Spinal cord (tissue), 10 donors: ENCODE data around the gene SBSN. TPM values are rescaled to one million over a fixed set of nuclear protein-coding genes. Genes with fewer than 3 reads are reported as not detected.
A peak's percentile ranks its signal among the peaks of the same experiment; 100 is the strongest.
"Not testable (repeated sequence)": the region's sequence is repeated elsewhere in the genome, so short reads cannot be mapped to it uniquely, and the experiment has no call there.

Experiments used
- DNase-seq, 6 donors: peaks; one replicate each; pipeline versions ENCODE4 v3.0.0 to v3.0.0-alpha.2; 2013 to 2015; ENCODE audit warnings: low spot score in 6 of 6, low read depth in 4 of 6
- H3K27ac ChIP-seq: one replicate; pipeline ENCODE4 v1.5.1; 2013; ENCODE audit warnings: low read depth, low read length, control low read depth
- H3K27me3 ChIP-seq: one replicate; pipeline ENCODE4 v1.6.1; 2013; ENCODE audit warnings: low read length; ENCODE audit not compliant: control insufficient read depth, insufficient read depth
- H3K36me3 ChIP-seq: one replicate; pipeline ENCODE4 v1.6.1; 2013; ENCODE audit warnings: low read length; ENCODE audit not compliant: control insufficient read depth, insufficient read depth
- H3K4me1 ChIP-seq: one replicate; pipeline ENCODE4 v1.6.1; 2013; ENCODE audit warnings: low read length; ENCODE audit not compliant: control insufficient read depth, insufficient read depth
- H3K4me3 ChIP-seq: one replicate; pipeline ENCODE4 v1.5.1; 2013; ENCODE audit warnings: low read depth, low read length, control low read depth
- H3K9me3 ChIP-seq: one replicate; pipeline ENCODE4 v1.6.1; 2013; ENCODE audit warnings: low read length; ENCODE audit not compliant: control insufficient read depth, insufficient read depth
- WGBS: methylation state at CpG from one replicate; pipeline ENCODE4 v1.1.5; 2013; ENCODE audit warnings: missing lambda C conversion rate; ENCODE audit not compliant: insufficient coverage; 5-methylcytosine and 5-hydroxymethylcytosine counted together
- polyA plus RNA-seq, 2 donors: library from polyadenylated mRNA; unstranded; fragments of 120-200 nt; gene quantifications; one replicate each; pipeline ENCODE4 v1.2.1, GENCODE V29; 2013; ENCODE audit not compliant: insufficient read length in 2 of 2
- total RNA-seq, 2 donors: library from RNA; depleted of rRNA in 1 of 2; stranded (reverse); fragments of 120-200 nt in 1 of 2; fragments of >200 nt in 1 of 2; gene quantifications; one replicate each; pipeline versions ENCODE4 v1.2.3 to v1.2.4, GENCODE V29; 2013 to 2014
- donor health status: healthy.

Gene SBSN
- total and polyA plus RNA-seq, 4 donors = 0.06 to 0.50 (median 0.17) TPM; not detected in 1

GRCh38 chr19:35484252-35485036, 43.7 kb downstream of the SBSN start:
- no peak overlapping the region for H3K27ac ChIP-seq
- H3K36me3 ChIP-seq = no peaks in the 10 kb centered on the region
- DNase-seq = no peak
- H3K4me1 ChIP-seq = no peaks in the 10 kb centered on the region
- H3K27me3 ChIP-seq = no peaks in the 10 kb centered on the region
- H3K9me3 ChIP-seq = no peaks in the 10 kb centered on the region
- WGBS = 54% methylated on average over 6 of the region's 7 CpGs
- H3K4me3 ChIP-seq = no peak overlapping the region

DNA sequence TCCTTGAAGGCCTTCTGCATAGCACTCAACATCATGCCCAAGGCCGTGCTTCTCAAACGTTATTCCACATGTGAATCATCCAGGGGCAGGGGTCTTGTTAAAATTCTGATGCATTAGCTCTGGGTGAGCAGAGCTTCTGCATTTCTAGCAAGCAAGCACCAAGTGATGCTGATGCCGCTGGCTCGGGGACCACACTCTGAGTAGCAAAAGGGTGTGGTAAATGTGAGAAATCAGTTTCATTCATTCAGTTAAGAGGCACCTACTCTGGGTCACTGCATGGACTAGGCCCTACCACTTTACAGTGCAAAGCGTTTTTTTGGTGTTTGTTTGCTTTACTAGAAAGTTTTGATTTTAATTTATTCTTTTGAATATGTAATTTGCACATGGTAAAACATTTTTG, 45.0 kb downstream of the SBSN start:
- 40% methylated on average over 1 of the region's 5 CpGs for WGBS
- Histone ChIP-seq H3K4me1 (no peaks in the 10 kb centered on the region), H3K36me3 (no peaks in the 10 kb centered on the region)

GRCh38 chr19:35478794-35479677, 49.1 kb downstream of the SBSN start:
- H3K4me1 ChIP-seq = no peaks in the 10 kb centered on the region
- peak in 2 of 6 donors; percentile 60 to 93 for DNase-seq
- no peak overlapping the region for H3K27ac ChIP-seq
- no peaks in the 10 kb centered on the region for H3K9me3 ChIP-seq
- no peaks in the 10 kb centered on the region for H3K27me3 ChIP-seq
- H3K36me3 ChIP-seq = no peaks in the 10 kb centered on the region
- 65% methylated on average over 8 of the region's 21 CpGs for WGBS
- no peak overlapping the region for H3K4me3 ChIP-seq

More for the DNA sequence above, 45.0 kb downstream of the SBSN start:
- no peaks in the 10 kb centered on the region for H3K9me3 ChIP-seq
- H3K27me3 ChIP-seq = no peaks in the 10 kb centered on the region
- no peak overlapping the region for H3K4me3 ChIP-seq
- DNase-seq = no peak
- no peak overlapping the region for H3K27ac ChIP-seq

- H3K4me3 ChIP-seq = no peak overlapping the region
- no peak overlapping the region for H3K27ac ChIP-seq
- no peak for DNase-seq
- no peaks in the 10 kb centered on the region for H3K36me3 ChIP-seq
- H3K4me1 ChIP-seq = no peaks in the 10 kb centered on the region
- 50% methylated on average over 4 of the region's 4 CpGs for WGBS
- no peaks in the 10 kb centered on the region for H3K9me3 ChIP-seq
- H3K27me3 ChIP-seq = no peaks in the 10 kb centered on the region
These were observed 52.0 kb downstream of the SBSN start for GRCh38 chr19:35476149-35476548.

- DNase-seq, H3K4me3 ChIP-seq, H3K27me3 ChIP-seq, H3K27ac ChIP-seq, H3K36me3 ChIP-seq, H3K4me1 ChIP-seq, H3K9me3 ChIP-seq: not testable (repeated sequence)
- 96% methylated on average over 7 of the region's 7 CpGs for WGBS
These were observed 53.5 kb downstream of the SBSN start for GRCh38 chr19:35474594-35474993.

GRCh38 chr19:35474104-35474503, 54.0 kb downstream of the SBSN start:
- no peaks in the 10 kb centered on the region for H3K4me1 ChIP-seq
- H3K9me3 ChIP-seq = no peaks in the 10 kb centered on the region
- no peaks in the 10 kb centered on the region for H3K36me3 ChIP-seq
- 92% methylated on average over 5 of the region's 14 CpGs for WGBS
- no peak overlapping the region for H3K27ac ChIP-seq
- H3K4me3 ChIP-seq = no peak overlapping the region
- no peaks in the 10 kb centered on the region for H3K27me3 ChIP-seq
- no peak for DNase-seq

Other genes starting within 250 kb of the SBSN start
- gene HAMP, start 245.8 kb downstream of the SBSN start, total RNA-seq = under 1 TPM in 1 of 2 donors, not detected in 1; 0.40 TPM
- under 1 TPM; 0.35 to 0.67 TPM for gene HAMP, start 245.8 kb downstream of the SBSN start, polyA plus RNA-seq
- 100 to 1,000 TPM in 1 of 2 donors, 10 to 100 TPM in 1; 83.5 to 215 TPM for gene MAG, start 236.2 kb downstream of the SBSN start, total RNA-seq
- gene MAG, start 236.2 kb downstream of the SBSN start, polyA plus RNA-seq = 100 to 1,000 TPM; 249 to 261 TPM
- 10 to 100 TPM in 1 of 2 donors, 1 to 10 TPM in 1; 9.4 to 13.5 TPM for gene CD22, start 199.1 kb downstream of the SBSN start, total RNA-seq
- gene CD22, start 199.1 kb downstream of the SBSN start, polyA plus RNA-seq = 10 to 100 TPM; 24.2 to 39.4 TPM
- gene FFAR1, start 180.4 kb downstream of the SBSN start, total RNA-seq = under 1 TPM in 1 of 2 donors, not detected in 1; 0.06 TPM
- under 1 TPM; 0.70 to 0.83 TPM for gene FFAR1, start 180.4 kb downstream of the SBSN start, polyA plus RNA-seq
- gene FFAR3, start 169.9 kb downstream of the SBSN start, total RNA-seq = under 1 TPM; 0.10 to 0.11 TPM
- not detected for gene FFAR3, start 169.9 kb downstream of the SBSN start, polyA plus RNA-seq
- gene GPR42, start 157.2 kb downstream of the SBSN start, total RNA-seq = not detected
- gene GPR42, start 157.2 kb downstream of the SBSN start, polyA plus RNA-seq = under 1 TPM in 1 of 2 donors, not detected in 1; 0.14 TPM
- gene FFAR2, start 80.1 kb downstream of the SBSN start, total RNA-seq = under 1 TPM; 0.11 to 0.69 TPM
- under 1 TPM; 0.29 to 0.50 TPM for gene FFAR2, start 80.1 kb downstream of the SBSN start, polyA plus RNA-seq
- not detected for gene KRTDAP, start 37.8 kb downstream of the SBSN start, total RNA-seq
- gene KRTDAP, start 37.8 kb downstream of the SBSN start, polyA plus RNA-seq = not detected
- gene DMKN, start 14.7 kb downstream of the SBSN start, total RNA-seq = 10 to 100 TPM; 10.4 to 49.0 TPM
- 10 to 100 TPM; 18.1 to 31.2 TPM for gene DMKN, start 14.7 kb downstream of the SBSN start, polyA plus RNA-seq
- gene GAPDHS, start 5.1 kb upstream of the SBSN start, total RNA-seq = under 1 TPM in 1 of 2 donors, not detected in 1; 0.11 TPM
- not detected for gene GAPDHS, start 5.1 kb upstream of the SBSN start, polyA plus RNA-seq
- 100 to 1,000 TPM in 1 of 2 donors, 10 to 100 TPM in 1; 58.2 to 126 TPM for gene TMEM147, start 17.3 kb upstream of the SBSN start, total RNA-seq
- 100 to 1,000 TPM; 108 to 109 TPM for gene TMEM147, start 17.3 kb upstream of the SBSN start, polyA plus RNA-seq
- gene ATP4A, start 35.3 kb upstream of the SBSN start, total RNA-seq = not detected
- gene ATP4A, start 35.3 kb upstream of the SBSN start, polyA plus RNA-seq = under 1 TPM; 0.30 to 0.41 TPM
- gene PMIS2, start 57.9 kb upstream of the SBSN start, total RNA-seq = not detected
- gene PMIS2, start 57.9 kb upstream of the SBSN start, polyA plus RNA-seq = not detected
- 10 to 100 TPM in 1 of 2 donors, 1 to 10 TPM in 1; 5.1 to 15.5 TPM for gene HAUS5, start 84.4 kb upstream of the SBSN start, total RNA-seq
- gene HAUS5, start 84.4 kb upstream of the SBSN start, polyA plus RNA-seq = 10 to 100 TPM; 18.2 to 26.0 TPM
- gene RBM42, start 100.7 kb upstream of the SBSN start, total RNA-seq = 10 to 100 TPM; 18.1 to 55.3 TPM
- gene RBM42, start 100.7 kb upstream of the SBSN start, polyA plus RNA-seq = 10 to 100 TPM; 73.4 to 76.5 TPM
- gene ETV2, start 113.4 kb upstream of the SBSN start, total RNA-seq = 1 to 10 TPM in 1 of 2 donors, under 1 TPM in 1; 0.59 to 2.7 TPM
- gene ETV2, start 113.4 kb upstream of the SBSN start, polyA plus RNA-seq = 1 to 10 TPM; 4.0 to 4.6 TPM
- gene COX6B1, start 120.0 kb upstream of the SBSN start, total RNA-seq = 100 to 1,000 TPM; 321 to 628 TPM
- 100 to 1,000 TPM; 378 to 396 TPM for gene COX6B1, start 120.0 kb upstream of the SBSN start, polyA plus RNA-seq
- gene UPK1A, start 138.2 kb upstream of the SBSN start, total RNA-seq = not detected
- gene UPK1A, start 138.2 kb upstream of the SBSN start, polyA plus RNA-seq = under 1 TPM in 1 of 2 donors, not detected in 1; 0.21 TPM
- gene ZBTB32, start 176.2 kb upstream of the SBSN start, total RNA-seq = not detected
- gene ZBTB32, start 176.2 kb upstream of the SBSN start, polyA plus RNA-seq = under 1 TPM; 0.14 to 0.68 TPM
- 10 to 100 TPM in 1 of 2 donors, 1 to 10 TPM in 1; 8.2 to 15.3 TPM for gene KMT2B, start 189.7 kb upstream of the SBSN start, total RNA-seq
- gene KMT2B, start 189.7 kb upstream of the SBSN start, polyA plus RNA-seq = 10 to 100 TPM; 41.6 to 42.2 TPM
- 1 to 10 TPM; 3.1 to 3.5 TPM for gene IGFLR1, start 214.1 kb upstream of the SBSN start, total RNA-seq
- gene IGFLR1, start 214.1 kb upstream of the SBSN start, polyA plus RNA-seq = 10 to 100 TPM in 1 of 2 donors, 1 to 10 TPM in 1; 8.8 to 10.9 TPM
- gene U2AF1L4, start 217.1 kb upstream of the SBSN start, total RNA-seq = 10 to 100 TPM in 1 of 2 donors, 1 to 10 TPM in 1; 8.8 to 23.6 TPM
- gene U2AF1L4, start 217.1 kb upstream of the SBSN start, polyA plus RNA-seq = 10 to 100 TPM; 25.9 to 37.7 TPM
- gene PSENEN, start 217.3 kb upstream of the SBSN start, total RNA-seq = 100 to 1,000 TPM in 1 of 2 donors, 10 to 100 TPM in 1; 15.9 to 106 TPM
- gene PSENEN, start 217.3 kb upstream of the SBSN start, polyA plus RNA-seq = 10 to 100 TPM; 80.1 to 81.8 TPM
- 10 to 100 TPM in 1 of 2 donors, 1 to 10 TPM in 1; 5.1 to 15.7 TPM for gene LIN37, start 220.3 kb upstream of the SBSN start, total RNA-seq
- 10 to 100 TPM; 17.7 to 18.3 TPM for gene LIN37, start 220.3 kb upstream of the SBSN start, polyA plus RNA-seq
- 1 to 10 TPM; 1.8 to 2.8 TPM for gene HSPB6, start 228.7 kb upstream of the SBSN start, total RNA-seq
- gene HSPB6, start 228.7 kb upstream of the SBSN start, polyA plus RNA-seq = 10 to 100 TPM; 25.7 to 26.9 TPM
- 1 to 10 TPM; 2.8 to 7.8 TPM for gene PROSER3, start 229.9 kb upstream of the SBSN start, total RNA-seq
- gene PROSER3, start 229.9 kb upstream of the SBSN start, polyA plus RNA-seq = 10 to 100 TPM; 15.2 to 27.7 TPM
- gene ARHGAP33, start 247.3 kb upstream of the SBSN start, total RNA-seq = 10 to 100 TPM; 13.6 to 32.6 TPM
- 100 to 1,000 TPM; 152 to 183 TPM for gene ARHGAP33, start 247.3 kb upstream of the SBSN start, polyA plus RNA-seq